Neutrophil (primary cell): ENCODE results near the gene ZNF407.

ENCODE experiments used
- H3K27ac ChIP-seq: fragments of 200-600 bp; sonication (generic); 2 replicates; pipeline ENCODE4 v1.5.1; 2016; ENCODE audit warnings: mild to moderate bottlenecking, moderate library complexity
- H3K27me3 ChIP-seq: fragments of 200-600 bp; sonication (generic); 2 replicates; pipeline ENCODE4 v1.6.0; 2016; ENCODE audit warnings: mild to moderate bottlenecking
- H3K36me3 ChIP-seq: fragments of 200-600 bp; sonication (generic); 2 replicates; pipeline ENCODE4 v1.5.1; 2017
- H3K4me1 ChIP-seq, 2 experiments: fragments of 200-600 bp in 1 of 2; sonication (generic) in 1 of 2; 1 replicate in 1 of 2; 2 replicates in 1 of 2; pipeline versions ENCODE4 v1.5.1 to v1.6.1; 2013 to 2016; ENCODE audit warnings: low read depth in 1 of 2, low read length in 1 of 2, mild to moderate bottlenecking in 1 of 2, moderate library complexity in 1 of 2; ENCODE audit not compliant: control insufficient read depth in 1 of 2, insufficient read depth in 1 of 2
- H3K4me3 ChIP-seq, 2 experiments: fragments of 200-600 bp in 1 of 2; sonication (generic) in 1 of 2; 1 replicate in 1 of 2; 2 replicates in 1 of 2; pipeline ENCODE4 v1.5.1; 2013 to 2016; ENCODE audit warnings: low read depth in 1 of 2, low read length in 1 of 2, mild to moderate bottlenecking in 1 of 2, moderate library complexity in 1 of 2
- H3K9me3 ChIP-seq: fragments of 200-600 bp; sonication (generic); 2 replicates; pipeline ENCODE4 v1.5.1; 2016
- CTCF ChIP-seq: fragments of 200-600 bp; sonication (generic); IDR thresholded peaks from 2 replicates; pipeline ENCODE4 v1.5.1; 2016; ENCODE audit warnings: antibody characterized with exemption

The ZNF407 gene

GRCh38 chr18:74709452-74709851, 111.8 kb downstream of the ZNF407 start:
- Histone ChIP-seq H3K4me3 (no peak overlapping the region), H3K9me3 (no peaks in the 10 kb centered on the region)
- TF ChIP-seq CTCF, result no peak

GRCh38 chr18:74714120-74714519, 116.5 kb downstream of the ZNF407 start:
- no peak overlapping the region for H3K4me3 ChIP-seq
- H3K36me3 ChIP-seq, result no peaks in the 10 kb centered on the region
- TF ChIP-seq CTCF, result no peak
- no peaks in the 10 kb centered on the region for H3K27me3 ChIP-seq
- no peaks in the 10 kb centered on the region for H3K9me3 ChIP-seq
- no peak overlapping the region for H3K27ac ChIP-seq
- H3K4me1 ChIP-seq, result no peaks in the 10 kb centered on the region

More at GRCh38 chr18:74709452-74709851, 111.8 kb downstream of the ZNF407 start:
- Histone ChIP-seq H3K36me3 (peaks cover 4% of the 10 kb centered on the region), H3K27ac (no peak overlapping the region), H3K27me3 (no peaks in the 10 kb centered on the region), H3K4me1 (no peaks in the 10 kb centered on the region)

- no peaks in the 10 kb centered on the region for H3K27me3 ChIP-seq
- H3K36me3 ChIP-seq, result no peaks in the 10 kb centered on the region
- H3K4me1 ChIP-seq, result no peaks in the 10 kb centered on the region
- no peak overlapping the region for H3K27ac ChIP-seq
- no peaks in the 10 kb centered on the region for H3K9me3 ChIP-seq
- H3K4me3 ChIP-seq, result no peak overlapping the region
- TF ChIP-seq CTCF, result no peak
Observed at GRCh38 chr18:74714791-74715190, 117.1 kb downstream of the ZNF407 start.

- no peaks in the 10 kb centered on the region for H3K36me3 ChIP-seq
- TF ChIP-seq CTCF, result no peak
- no peaks in the 10 kb centered on the region for H3K27me3 ChIP-seq
- no peak overlapping the region for H3K27ac ChIP-seq
- H3K4me3 ChIP-seq, result no peak overlapping the region
- no peaks in the 10 kb centered on the region for H3K9me3 ChIP-seq
- H3K4me1 ChIP-seq, result no peaks in the 10 kb centered on the region
Observed at GRCh38 chr18:74715306-74715705, 117.6 kb downstream of the ZNF407 start.

GRCh38 chr18:74715865-74716712, 118.4 kb downstream of the ZNF407 start:
- no peaks in the 10 kb centered on the region for H3K4me1 ChIP-seq
- H3K4me3 ChIP-seq, result no peak overlapping the region
- H3K27ac ChIP-seq, result no peak overlapping the region
- H3K9me3 ChIP-seq, result no peaks in the 10 kb centered on the region
- no peak for TF ChIP-seq CTCF
- no peaks in the 10 kb centered on the region for H3K36me3 ChIP-seq
- no peaks in the 10 kb centered on the region for H3K27me3 ChIP-seq
